HEK293T (cell line): ENCODE measurements around the gene SETBP1.

Experiments
- ARNT ChIP-seq: fragments of 450-650 bp; IDR thresholded peaks from 2 replicates; pipeline ENCODE4 v1.6.1; 2017; ENCODE audit warnings: mild to moderate bottlenecking
- BHLHE40 ChIP-seq: fragments of 450-650 bp; IDR thresholded peaks from 2 replicates; pipeline ENCODE4 v1.6.1; 2016; ENCODE audit warnings: mild to moderate bottlenecking, moderate library complexity, borderline replicate concordance
- CTBP1 ChIP-seq: fragments of 450-650 bp; IDR thresholded peaks from 2 replicates; pipeline ENCODE4 v1.6.1; 2016; ENCODE audit warnings: borderline replicate concordance
- FOXK2 ChIP-seq: fragments of 450-650 bp; IDR thresholded peaks from 2 replicates; pipeline ENCODE4 v1.6.1; 2016; ENCODE audit warnings: mild to moderate bottlenecking
- FOXM1 ChIP-seq: fragments of 450-650 bp; IDR thresholded peaks from 2 replicates; pipeline ENCODE4 v1.6.1; 2017; ENCODE audit warnings: mild to moderate bottlenecking, borderline replicate concordance
- LEF1 ChIP-seq: fragments of 450-650 bp; IDR thresholded peaks from 2 replicates; pipeline ENCODE4 v1.6.1; 2017; ENCODE audit warnings: mild to moderate bottlenecking, borderline replicate concordance
- NFRKB ChIP-seq: fragments of 450-650 bp; IDR thresholded peaks from 2 replicates; pipeline ENCODE4 v1.6.1; 2016; ENCODE audit warnings: mild to moderate bottlenecking, moderate library complexity
- PKNOX1 ChIP-seq: fragments of 450-650 bp; IDR thresholded peaks from 2 replicates; pipeline ENCODE4 v1.6.1; 2016
- SUZ12 ChIP-seq: fragments of 450-650 bp; IDR thresholded peaks from 2 replicates; pipeline ENCODE4 v1.6.1; 2016; ENCODE audit warnings: mild to moderate bottlenecking
- ZNF384 ChIP-seq: fragments of 450-650 bp; IDR thresholded peaks from 2 replicates; pipeline ENCODE4 v1.6.1; 2016

- TF ChIP-seq PKNOX1 (no peak), FOXK2 (no peak), LEF1 (no peak), FOXM1 (no peak), SUZ12 (no peak), ZNF384 (no peak), NFRKB (no peak), ARNT (no peak), BHLHE40 (no peak), CTBP1 (no peak)
Measured at GRCh38 chr18:44853430-44853829, 172.7 kb downstream of the SETBP1 start.
